Pancreas (tissue), 10 donors: ENCODE measurements around the gene UNC5B. TPM values are rescaled to one million over a fixed set of nuclear protein-coding genes. Genes with fewer than 3 reads are reported as not detected.
A peak's percentile ranks its signal among the peaks of the same experiment; 100 is the strongest.

Source experiments
- ATAC-seq, 4 donors: fragments of 200-7000 bp; cut with Tn5 transposase; one replicate each; pipeline versions ENCODE4 v1.8.0 to v1.9.1; 2020; ENCODE audit warnings: mild to moderate bottlenecking in 4 of 4, moderate library complexity in 4 of 4
- DNase-seq, 6 donors: peaks; one replicate each; pipeline ENCODE4 v3.0.0-alpha.2; 2020
- FAIRE-seq: peaks from 2 replicates; lab custom pipeline; 2012; peaks lifted over from hg19 to GRCh38; lab: Jason Lieb, UNC
- H3K27ac ChIP-seq, 4 donors: fragments of 200-600 bp; sonication (generic); 1 replicate in 3 of 4; 2 replicates in 1 of 4; pipeline versions ENCODE4 v1.5.0 to v1.8.0; 2020
- H3K27me3 ChIP-seq, 4 donors: fragments of 200-600 bp; one replicate each; pipeline ENCODE4 v1.8.0; 2021
- H3K36me3 ChIP-seq, 3 donors: fragments of 200-600 bp; sonication (generic) in 1 of 3; one replicate each; pipeline versions ENCODE4 v1.5.0 to v1.8.0; 2020 to 2021
- H3K4me1 ChIP-seq, 3 donors: fragments of 200-600 bp; one replicate each; pipeline ENCODE4 v1.8.0; 2021
- H3K4me3 ChIP-seq, 4 donors: fragments of 200-600 bp; sonication (generic) in 2 of 4; one replicate each; pipeline versions ENCODE4 v1.5.0 to v1.8.0; 2020 to 2021
- H3K9me3 ChIP-seq, 4 donors: fragments of 200-600 bp; one replicate each; pipeline ENCODE4 v1.8.0; 2021
- WGBS, 2 donors: extraction: QIAGEN DNeasy Blood & Tissue Kit; methylation state at CpG; one replicate each; pipeline ENCODE4 v1.1.7; 2013; 5-methylcytosine and 5-hydroxymethylcytosine counted together
- intact Hi-C, 3 donors: fragments of 100-400 bp; cut with DNase I; formaldehyde crosslinking; loops; one replicate each; pipeline versions ENCODE4 v1.11.1 to v1.14.2; 2022
- polyA plus RNA-seq, 2 donors: library from polyadenylated mRNA; stranded (reverse); fragments of 200-250 nt; gene quantifications; one replicate each; pipeline ENCODE4 v1.2.3, GENCODE V29; 2013
- total RNA-seq, 6 donors: library from RNA; stranded (reverse); fragmentation: NEBNext Ultra II Directional in 4 of 6; extraction: Animal tissue kit (Norgen Biotek cat#: 25700) in 4 of 6; gene quantifications; one replicate each; pipeline versions ENCODE4 v1.2.1 to v1.2.4, GENCODE V29; 2021 to 2023
- TF ChIP-seq, protein P1 (sequence below), 4 donors: fragments of 200-600 bp; sonication (generic) in 3 of 4; IDR thresholded peaks; one replicate each; pipeline versions ENCODE4 v1.5.0 to v1.8.0; 2021; ENCODE audit warnings: antibody characterized with exemption in 4 of 4
- donor health status: healthy with polysubstance abuse.
- donor health status: DM: no; HTN: no; CAD: no; lungs with moderate emphysema.
- donor health status: DM: no; HTN: no; CAD: no.
- donor health status: control.
- donor health status: control.
- donor health status: Bipolar disorder and iron deficiency.
- donor health status: DM: yes; HTN: yes; CAD: no.
- donor health status: DM: no; HTN: no; CAD: no.
- donor health status: DM: no; HTN: no; CAD: no.
- donor health status: DM: yes; HTN: yes; CAD: no.

The UNC5B gene
- total and polyA plus RNA-seq, 8 donors = 2.4 to 7.7 (median 4.2) TPM

DNA sequence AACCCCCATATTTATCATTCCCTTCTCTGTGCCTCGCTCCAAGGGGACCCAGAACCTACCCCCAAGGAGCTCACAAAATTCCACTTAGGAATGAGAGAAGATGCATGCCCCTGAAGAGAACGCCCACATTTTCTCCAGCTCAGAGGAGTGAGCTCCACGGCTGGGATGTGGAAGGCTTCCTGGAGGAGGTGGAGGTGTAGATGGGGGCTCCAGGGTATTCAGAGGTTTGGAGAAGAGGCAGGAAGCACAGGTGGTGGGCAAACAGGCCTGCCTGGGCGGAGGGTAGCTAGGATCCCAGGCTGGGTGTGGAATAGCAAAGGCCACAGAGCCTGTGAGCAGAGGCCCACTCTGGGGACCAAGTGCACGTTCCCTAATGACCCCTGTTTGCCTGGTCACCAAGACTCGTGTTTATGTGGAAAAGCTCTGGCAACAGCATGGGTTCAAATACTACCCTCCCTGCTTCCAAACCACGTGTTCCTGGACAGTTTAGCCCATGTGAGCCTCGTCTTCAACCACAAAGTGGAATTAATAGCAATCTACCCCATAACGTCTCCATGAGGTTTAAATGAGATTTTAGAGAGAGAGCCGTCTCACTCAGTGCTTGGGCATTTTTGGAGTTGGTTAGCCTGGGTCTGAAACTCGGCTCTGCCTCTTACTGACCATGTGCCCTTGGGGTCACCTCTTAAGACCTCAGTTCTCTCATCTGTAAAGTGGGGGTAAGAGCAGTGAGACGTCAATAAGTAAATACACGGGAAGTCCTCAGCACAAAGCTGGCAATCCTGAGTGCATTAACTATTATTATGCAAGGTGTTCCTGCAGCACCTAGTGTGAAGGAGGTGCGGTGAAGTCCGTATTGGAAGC is 24.7 kb downstream of the UNC5B start:
- Histone ChIP-seq H3K27me3 (no peaks in the 10 kb centered on the region), H3K9me3 (no peaks in the 10 kb centered on the region), H3K27ac (no peak overlapping the region), H3K4me3 (no peak overlapping the region), H3K36me3 (no peaks in the 10 kb centered on the region), H3K4me1 (peaks cover 4 to 14% (median 8%) of the 10 kb centered on the region in 3 donors)
- intact Hi-C loops = no loop called here
- FAIRE-seq (no peak), ATAC-seq (no peak), DNase-seq (peak in 1 of 6 donors; percentile 11)
- TF ChIP-seq, protein P1, sequence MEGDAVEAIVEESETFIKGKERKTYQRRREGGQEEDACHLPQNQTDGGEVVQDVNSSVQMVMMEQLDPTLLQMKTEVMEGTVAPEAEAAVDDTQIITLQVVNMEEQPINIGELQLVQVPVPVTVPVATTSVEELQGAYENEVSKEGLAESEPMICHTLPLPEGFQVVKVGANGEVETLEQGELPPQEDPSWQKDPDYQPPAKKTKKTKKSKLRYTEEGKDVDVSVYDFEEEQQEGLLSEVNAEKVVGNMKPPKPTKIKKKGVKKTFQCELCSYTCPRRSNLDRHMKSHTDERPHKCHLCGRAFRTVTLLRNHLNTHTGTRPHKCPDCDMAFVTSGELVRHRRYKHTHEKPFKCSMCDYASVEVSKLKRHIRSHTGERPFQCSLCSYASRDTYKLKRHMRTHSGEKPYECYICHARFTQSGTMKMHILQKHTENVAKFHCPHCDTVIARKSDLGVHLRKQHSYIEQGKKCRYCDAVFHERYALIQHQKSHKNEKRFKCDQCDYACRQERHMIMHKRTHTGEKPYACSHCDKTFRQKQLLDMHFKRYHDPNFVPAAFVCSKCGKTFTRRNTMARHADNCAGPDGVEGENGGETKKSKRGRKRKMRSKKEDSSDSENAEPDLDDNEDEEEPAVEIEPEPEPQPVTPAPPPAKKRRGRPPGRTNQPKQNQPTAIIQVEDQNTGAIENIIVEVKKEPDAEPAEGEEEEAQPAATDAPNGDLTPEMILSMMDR (IDR thresholded peaks at IDR 0.05) = no peak
- 78 to 82% methylated on average over 15 of the region's 15 CpGs for WGBS, 2 donors

DNA sequence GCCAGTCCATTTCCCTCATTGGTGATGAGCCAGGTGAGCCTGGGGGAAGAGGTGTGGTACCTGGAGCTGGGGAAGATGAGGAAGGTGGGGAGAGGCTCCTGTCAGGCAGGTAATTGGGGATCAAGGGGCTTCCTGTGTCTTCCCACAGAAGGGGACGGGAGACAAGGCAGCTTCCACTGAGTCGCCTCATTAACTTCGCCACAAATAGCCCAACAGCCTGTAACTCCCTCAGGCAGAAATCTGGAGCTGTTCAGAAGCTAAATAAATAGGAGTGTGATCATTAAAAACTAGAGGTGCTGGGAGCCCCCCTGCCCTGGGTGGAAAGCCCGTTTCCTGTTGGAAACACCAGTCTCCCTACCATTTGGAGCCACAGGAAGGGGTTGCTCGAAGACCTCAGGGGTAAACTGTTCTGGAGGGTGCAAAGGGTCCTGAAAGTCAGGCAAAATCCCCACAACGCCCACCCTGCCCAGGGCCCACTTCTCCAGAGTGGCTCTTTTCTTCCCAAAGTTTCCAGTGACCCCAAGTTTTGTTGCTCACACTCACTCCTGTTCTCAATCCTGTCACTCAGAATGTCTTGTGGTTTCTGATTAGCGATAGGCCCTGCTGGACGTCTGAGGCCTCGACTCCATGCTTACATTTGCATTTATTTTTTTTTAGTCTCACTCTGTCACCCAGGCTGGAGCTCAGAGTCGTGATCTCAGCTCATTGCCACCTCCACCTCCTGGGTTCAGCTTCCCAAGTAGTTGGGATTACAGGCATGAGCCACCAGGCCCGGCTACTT is 25.7 kb downstream of the UNC5B start:
- intact Hi-C loops = no loop called here
- DNase-seq (peak in 1 of 6 donors; percentile 6), FAIRE-seq (no peak), ATAC-seq (no peak)
- H3K9me3 ChIP-seq = no peaks in the 10 kb centered on the region
- H3K36me3 ChIP-seq = no peaks in the 10 kb centered on the region
- TF ChIP-seq, protein P1 (IDR thresholded peaks at IDR 0.05) = no peak
- no peak overlapping the region for H3K27ac ChIP-seq
- H3K4me1 ChIP-seq = peaks cover 0 to 6% (median 0%) of the 10 kb centered on the region in 3 donors
- no peak overlapping the region for H3K4me3 ChIP-seq
- no peaks in the 10 kb centered on the region for H3K27me3 ChIP-seq
- 84 to 89% methylated on average over 11 of the region's 11 CpGs for WGBS, 2 donors

DNA sequence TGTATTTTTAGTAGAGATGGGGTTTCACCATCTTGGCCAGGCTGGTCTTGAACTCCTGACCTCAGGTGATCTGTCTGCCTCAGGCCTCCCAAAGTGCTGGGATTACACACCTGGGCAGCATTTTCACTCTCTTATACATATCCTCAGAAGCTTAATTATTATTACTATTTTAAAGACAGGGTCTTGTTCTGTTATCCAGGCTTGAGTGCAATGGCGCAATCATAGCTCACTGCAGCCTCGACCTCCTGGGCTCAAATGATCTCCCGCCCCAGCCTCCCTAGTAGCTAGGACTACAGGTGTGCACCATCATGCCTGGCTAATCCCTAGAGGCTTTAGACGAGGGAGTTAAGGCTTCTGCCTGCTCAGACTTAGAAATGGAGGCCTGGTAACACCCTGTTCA is 26.3 kb downstream of the UNC5B start:
- no peaks in the 10 kb centered on the region for H3K27me3 ChIP-seq
- ATAC-seq (no peak), DNase-seq (peak in 1 of 6 donors; percentile 1), FAIRE-seq (no peak)
- H3K27ac ChIP-seq = no peak overlapping the region
- H3K4me3 ChIP-seq = no peak overlapping the region
- no peaks in the 10 kb centered on the region for H3K9me3 ChIP-seq
- H3K36me3 ChIP-seq = no peaks in the 10 kb centered on the region
- no peaks in the 10 kb centered on the region for H3K4me1 ChIP-seq
- TF ChIP-seq, protein P1 (IDR thresholded peaks at IDR 0.05) = no peak
- 77 to 82% methylated on average over 4 of the region's 4 CpGs for WGBS, 2 donors
- intact Hi-C loops = no loop called here

DNA sequence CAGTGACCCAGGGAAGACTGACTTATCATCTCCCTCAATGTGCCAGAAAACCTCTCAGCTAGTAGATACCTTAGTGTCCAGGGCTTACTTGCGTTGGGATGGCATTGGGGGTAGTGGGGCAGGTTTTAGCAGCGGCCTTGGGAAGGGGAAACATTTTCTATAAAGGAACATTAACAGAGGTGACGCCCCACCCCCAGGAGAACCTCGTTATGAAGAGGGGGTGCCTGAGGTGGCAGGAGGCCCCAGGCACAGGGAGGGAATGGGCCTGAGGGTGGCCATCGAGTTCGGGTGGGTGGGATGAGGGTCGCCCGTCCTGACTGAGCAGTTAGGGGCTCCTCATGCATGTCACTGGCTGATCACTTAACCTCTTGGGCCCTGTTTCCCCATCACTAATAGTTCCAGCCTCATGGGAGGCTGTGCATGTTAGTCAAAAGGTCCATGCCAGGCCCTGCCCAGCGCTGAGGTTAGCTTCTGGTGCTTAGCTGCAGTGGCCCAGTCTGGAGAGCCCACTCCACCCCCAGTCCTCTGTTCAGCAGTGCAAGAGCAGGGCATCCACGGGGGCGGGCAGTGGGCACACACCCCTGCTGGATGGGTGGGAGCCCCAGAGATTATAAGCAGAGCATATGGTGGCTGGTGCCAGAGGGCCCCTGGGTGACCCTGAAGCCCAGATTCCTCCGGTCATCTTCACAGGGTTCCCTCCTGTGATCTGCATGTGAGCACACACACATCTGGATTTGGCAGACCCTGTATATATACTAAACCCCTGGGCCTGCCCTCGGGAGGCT is 27.0 kb downstream of the UNC5B start:
- no peak overlapping the region for H3K4me3 ChIP-seq
- H3K27ac ChIP-seq = no peak overlapping the region
- intact Hi-C loops = no loop called here
- DNase-seq (peak in 1 of 6 donors; percentile 43), ATAC-seq (no peak), FAIRE-seq (no peak)
- 76 to 86% methylated on average over 13 of the region's 13 CpGs for WGBS, 2 donors
- no peaks in the 10 kb centered on the region for H3K36me3 ChIP-seq
- H3K27me3 ChIP-seq = no peaks in the 10 kb centered on the region
- TF ChIP-seq, protein P1 (IDR thresholded peaks at IDR 0.05) = no peak
- H3K9me3 ChIP-seq = no peaks in the 10 kb centered on the region
- H3K4me1 ChIP-seq = no peaks in the 10 kb centered on the region
